Activated T-cell treated with anti-CD3 and anti-CD28 coated beads, Interleukin-2, amount 50 U/mL, for 1 hour (primary cell): ENCODE measurements around the gene TEKT4.
"Not testable (repeated sequence)": the region's sequence is repeated elsewhere in the genome, so short reads cannot be mapped to it uniquely, and the experiment has no call there.

Source experiments
- DNase-seq: peaks from one replicate; pipeline ENCODE4 v3.0.0-alpha.2; 2020

TEKT4 gene

GRCh38 chr2:94871226-94872087 lies at the start of gene TEKT4:
TSS of gene TEKT4 (plus strand) at chr2:94871430. CDS start at chr2:94871580, 150 bp downstream.
- DNase-seq: no peak

DNA sequence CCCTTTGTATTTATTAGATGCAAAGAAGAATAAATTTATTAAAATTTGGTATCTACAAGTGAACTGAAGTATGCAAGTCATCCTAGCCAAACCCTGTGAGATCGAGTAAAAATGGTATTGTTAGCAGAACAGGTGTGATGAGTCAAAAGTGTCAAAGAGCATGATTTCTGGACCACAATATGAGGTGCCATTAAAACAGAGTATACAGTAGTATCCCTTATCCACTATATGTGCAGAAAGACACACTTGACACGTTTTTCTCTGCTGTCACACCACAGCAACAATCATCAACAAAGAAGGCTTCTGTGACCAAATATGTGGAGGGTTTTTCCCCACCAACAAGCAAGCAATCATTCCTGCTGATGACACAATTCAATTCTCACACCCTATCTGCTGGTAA lies 32.0 kb upstream of the TEKT4 start:
- DNase-seq: not testable (repeated sequence)

GRCh38 chr2:94856856-94857255 lies 14.4 kb upstream of the TEKT4 start:
- DNase-seq: not testable (repeated sequence)

GRCh38 chr2:94857367-94858162 lies 13.7 kb upstream of the TEKT4 start:
- DNase-seq: not testable (repeated sequence)

DNA sequence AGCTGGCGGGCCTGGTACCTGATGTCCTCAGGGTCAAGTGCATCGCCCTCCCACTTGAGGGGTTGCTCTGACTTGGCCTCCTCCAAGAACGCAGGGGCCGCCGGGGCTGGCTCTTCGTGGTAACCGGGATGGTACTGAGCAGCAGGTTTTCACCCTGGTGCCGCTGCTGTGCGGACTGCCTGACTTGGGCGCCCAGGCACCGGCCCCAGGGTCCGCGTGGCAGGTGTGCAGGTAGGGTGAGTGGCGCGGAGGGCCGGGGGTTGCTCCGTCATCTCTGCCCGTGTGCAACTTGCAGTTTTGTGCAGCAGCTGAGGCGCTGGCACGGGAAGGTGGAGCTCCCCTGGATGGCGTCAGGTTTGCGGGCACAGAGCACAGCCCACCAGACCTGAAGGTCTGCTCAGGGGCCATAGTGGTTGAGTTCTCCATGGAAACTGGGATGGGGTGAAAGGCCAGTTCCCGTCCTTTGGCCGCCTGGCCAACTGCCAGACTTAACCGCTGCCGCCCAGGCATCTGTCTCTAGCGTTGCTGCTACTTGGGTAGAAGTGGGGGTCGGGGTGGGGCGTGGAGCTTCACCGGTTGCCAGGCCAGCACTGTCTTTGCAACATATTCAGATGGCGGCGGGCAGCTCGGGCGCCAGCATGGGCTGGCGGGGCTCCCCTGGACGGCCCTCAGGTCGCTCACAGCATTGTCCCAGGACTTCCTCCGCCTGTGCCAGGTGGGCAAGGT lies 12.9 kb upstream of the TEKT4 start:
- DNase-seq: not testable (repeated sequence)

DNA sequence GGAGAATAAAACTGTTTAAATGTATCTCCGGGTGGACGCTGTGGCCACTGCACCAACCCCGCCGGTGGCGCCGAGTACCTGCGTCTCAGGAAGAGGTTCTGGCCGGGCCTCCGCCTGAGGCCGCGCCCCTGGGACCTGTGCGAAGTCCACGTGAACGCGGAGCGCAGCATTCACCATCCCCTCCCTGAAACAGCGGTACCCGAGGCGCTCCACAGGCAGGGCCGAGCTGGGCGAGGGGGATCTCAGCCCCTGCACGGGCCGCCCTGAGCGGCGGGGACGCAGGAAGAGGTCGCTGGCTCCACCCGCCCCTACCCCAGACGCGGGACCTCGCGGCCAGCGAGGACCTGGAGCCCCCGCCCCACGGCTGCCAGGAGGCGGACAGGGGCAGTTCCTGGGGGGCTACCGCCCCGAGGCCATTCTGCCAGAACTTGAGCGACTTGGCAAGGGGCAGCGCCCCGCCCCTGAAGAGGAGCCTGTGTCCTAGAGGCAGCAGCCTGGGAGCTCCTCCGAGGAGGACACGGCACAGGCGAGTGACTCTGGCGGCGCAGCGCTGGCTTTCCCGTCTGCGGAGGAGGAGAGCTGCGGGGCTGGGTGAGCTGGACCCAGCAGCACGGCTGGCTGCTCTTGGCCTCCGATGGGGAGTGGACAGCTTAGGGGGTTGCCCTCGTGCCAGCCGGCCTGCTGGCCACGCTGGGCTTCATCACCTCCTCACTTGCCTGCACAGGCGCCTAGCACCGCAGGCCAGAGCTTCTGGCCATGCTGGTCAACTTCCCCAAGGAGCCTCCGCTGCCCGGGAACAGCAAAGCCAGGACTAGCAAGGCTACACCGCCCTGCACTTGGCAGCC lies 9.7 kb upstream of the TEKT4 start:
- no peak for DNase-seq

DNA sequence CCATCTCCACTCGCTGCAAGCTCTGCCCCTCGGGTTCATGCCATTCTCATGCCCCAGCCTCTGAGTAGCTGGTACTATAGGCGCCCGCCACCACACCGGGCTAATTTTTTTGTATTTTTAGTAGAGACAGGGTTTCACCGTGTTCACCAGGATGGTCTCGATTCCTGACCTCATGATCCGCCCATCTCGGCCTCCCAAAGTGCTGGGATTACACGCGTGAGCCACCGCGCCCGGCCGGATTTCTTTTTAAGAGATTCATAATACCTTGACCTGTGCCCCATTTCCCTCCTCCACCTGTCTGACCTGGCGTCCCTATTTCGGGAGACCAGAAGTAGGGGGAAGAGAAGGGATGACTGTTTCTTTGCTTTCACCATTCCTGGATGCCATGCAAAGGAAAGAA lies 8.3 kb upstream of the TEKT4 start:
- not testable (repeated sequence) for DNase-seq

- no peak for DNase-seq
These were observed 2.1 kb upstream of the TEKT4 start for GRCh38 chr2:94869131-94869530.

DNA sequence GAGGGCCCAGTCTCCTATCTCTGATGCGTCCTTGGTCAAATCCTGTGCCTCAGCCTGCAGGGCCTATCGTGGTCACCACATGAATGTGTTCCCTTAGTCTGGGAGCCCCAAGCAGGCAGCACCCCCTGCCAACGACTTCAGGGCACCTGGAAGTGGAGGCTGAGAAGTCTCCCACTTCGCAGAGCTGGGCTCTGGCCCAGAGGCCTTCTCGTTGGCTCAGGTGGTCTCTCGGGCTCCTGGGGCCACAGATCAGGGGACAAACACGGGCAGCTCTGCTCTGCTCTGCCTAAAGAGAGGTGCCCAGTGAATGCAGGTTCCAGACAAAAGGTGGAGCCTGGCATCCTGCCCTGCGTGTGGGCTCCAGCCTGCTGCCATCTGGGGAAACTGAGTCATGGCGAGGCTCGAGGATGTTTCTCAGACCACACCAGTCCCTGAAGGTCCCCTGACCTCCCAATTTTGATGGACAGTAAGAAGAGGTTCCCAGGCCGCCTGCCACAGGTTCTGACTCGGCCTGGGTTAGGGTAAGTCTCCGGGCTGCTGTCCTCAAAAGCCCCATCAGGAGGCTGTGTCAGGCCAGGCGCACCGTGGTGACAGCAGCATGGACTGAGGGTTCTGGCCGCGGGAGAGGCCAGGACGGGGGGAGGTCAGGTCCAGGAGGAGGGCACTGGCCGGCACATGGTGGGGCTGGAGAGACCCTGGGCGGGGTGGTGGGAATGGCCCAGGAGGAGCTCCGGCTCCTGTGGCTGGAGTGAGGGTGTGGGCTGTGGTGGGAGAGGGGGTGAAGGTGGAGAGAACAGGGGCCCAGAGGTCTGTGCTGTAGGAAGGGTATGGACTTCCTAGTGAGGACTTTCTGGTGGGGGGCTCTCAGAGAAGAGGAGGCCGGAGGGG lies 1.4 kb upstream of the TEKT4 start:
- no peak for DNase-seq

DNA sequence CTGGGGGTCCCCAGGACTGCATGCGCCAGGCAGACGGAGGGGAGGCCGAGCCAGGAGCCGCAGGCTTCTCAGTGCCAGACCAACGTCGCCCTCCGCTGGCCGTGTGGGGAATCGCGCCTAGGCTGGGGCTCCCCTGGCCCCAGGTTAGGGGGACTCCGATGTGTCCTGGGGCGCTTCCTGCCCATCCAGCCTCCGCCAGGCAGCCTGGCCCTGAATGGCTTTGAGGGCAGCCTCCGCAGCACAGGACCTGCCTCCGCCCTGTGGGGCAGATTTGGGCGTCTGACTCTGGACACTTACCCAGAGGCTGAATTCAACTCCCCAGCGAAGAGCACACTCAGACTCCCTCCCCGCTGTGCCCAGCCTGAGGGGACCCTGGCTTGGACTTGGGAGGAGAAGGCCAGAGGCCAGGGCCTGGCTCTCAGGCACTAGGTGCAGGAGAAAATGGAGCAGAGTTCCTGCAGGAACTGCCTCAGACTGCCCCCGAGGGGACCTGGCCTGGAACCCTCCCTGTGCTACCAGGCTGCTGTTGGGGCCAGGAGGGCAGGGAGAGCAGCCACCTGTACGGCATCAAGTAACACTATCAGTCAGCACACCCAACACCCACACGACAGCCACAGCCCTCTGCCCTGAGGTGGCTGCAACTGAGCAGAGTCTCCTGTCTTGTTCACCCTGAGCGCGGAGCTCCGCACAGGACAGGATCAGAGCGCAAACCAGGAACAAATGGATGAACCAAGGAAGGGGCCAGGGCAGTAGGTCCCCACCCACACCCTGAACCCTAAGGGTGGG lies 597 bp upstream of the TEKT4 start:
- no peak for DNase-seq

DNA sequence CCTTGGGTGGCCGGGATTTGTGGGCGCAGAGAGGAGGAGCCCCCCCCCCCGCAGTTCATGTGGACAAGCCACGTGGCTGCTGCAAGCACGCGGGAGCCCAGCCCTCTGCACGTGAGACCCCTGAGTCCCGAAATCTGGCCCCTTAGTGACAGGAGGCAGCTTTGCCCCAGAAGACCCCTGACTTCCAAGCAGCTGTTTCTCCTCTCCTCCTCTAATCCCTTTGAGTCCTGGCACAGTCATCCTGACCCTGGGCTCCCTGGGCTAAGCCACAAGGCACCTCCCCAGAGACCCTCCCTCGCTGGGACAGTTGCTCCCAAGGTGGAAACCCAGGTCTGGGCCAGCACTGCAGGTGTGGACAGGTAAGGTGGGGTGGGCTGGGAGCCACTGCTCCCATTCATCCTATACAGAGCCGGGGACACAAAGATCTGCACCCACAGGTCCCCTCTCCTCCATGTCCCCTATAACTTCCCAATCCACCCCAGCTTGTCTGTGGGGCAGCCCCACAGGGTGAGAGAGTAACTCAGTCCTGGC lies 923 bp downstream of the TEKT4 start:
- DNase-seq: no peak

GRCh38 chr2:94872676-94873361 lies 1.6 kb downstream of the TEKT4 start:
- DNase-seq: no peak

DNA sequence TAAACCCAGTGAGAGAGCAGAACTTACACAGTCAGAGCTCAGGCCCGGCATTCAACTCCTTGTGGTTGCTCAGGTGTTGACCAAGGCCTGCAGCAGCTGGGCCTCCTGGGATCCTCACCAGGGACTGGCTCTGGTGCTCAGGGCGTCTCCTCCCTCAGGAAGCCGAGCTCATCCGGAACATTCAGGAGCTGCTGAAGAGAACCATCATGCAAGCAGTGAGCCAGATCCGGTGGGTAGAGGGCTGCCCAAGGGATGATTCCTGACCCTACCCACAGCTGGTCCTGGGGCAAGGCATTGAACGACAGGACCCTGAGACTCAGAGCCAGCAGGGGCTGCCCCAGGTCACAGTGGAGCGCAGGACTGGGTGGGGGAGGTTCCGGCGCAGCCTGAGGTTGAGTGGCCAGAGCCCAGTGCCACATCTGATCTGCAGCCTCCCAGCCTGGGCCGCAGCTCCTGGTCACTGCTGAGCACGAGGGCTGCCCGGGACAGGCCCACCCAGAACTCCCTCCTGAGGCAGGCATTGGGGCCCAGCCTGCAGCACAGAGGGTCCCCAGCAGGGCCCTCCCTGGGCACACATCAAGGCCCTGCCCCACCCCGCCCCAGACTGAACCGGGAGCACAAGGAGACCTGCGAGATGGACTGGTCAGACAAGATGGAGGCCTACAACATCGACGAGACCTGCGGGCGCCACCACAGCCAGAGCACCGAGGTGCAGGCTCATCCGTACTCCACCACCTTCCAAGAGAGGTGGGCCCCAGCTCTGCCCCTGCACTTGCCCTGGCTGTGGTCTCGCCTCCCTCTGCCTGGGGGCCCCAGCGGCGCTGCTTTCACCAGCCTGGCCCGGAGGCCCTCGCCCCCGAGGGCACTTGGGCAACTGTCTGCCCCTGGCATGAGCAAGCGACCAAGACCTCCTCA lies 2.4 kb downstream of the TEKT4 start:
- DNase-seq: no peak

DNA sequence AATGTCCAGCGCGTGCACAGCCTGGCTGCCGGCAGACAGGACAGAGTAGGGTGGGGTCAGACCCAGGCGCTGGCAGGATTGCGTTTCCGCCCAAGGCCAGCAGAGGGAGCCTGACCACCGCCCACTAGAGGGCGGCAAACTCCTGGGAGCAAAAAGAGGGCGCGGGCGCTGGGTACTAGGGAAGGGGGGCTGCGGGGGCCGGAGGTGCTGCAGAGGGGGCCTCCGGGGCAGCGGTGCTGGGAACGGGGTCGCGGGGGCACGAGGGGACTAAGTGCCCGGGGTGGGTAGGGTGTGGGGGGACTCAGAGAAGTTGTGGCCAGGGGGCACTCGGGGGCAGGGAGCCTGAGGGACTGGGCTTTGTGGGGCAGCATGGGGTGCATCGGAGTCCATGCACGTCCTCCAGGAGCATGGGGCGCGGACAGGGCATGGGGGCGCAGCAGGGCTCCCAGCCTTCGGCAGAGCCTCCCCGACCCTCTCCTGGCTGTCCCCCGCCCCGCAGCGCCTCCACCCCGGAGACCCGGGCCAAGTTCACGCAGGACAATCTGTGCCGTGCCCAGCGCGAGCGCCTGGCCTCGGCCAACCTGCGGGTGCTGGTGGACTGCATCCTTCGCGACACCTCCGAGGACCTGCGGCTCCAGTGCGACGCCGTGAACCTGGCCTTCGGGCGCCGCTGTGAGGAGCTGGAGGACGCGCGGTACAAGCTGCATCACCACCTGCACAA lies 3.2 kb downstream of the TEKT4 start:
- peak; percentile 67 for DNase-seq

- DNase-seq: no peak
These were observed 4.0 kb downstream of the TEKT4 start for GRCh38 chr2:94875064-94875819.

- no peak for DNase-seq
These were observed 4.7 kb downstream of the TEKT4 start for GRCh38 chr2:94875820-94876522.
